ENCODE results near the gene PPHLN1. TPM values are rescaled to one million over a fixed set of nuclear protein-coding genes. Genes with fewer than 3 reads are reported as not detected.

Gene PPHLN1
- total and polyA plus RNA-seq, 12 donors = 22.5 to 91.1 (median 52.6) TPM

DNA sequence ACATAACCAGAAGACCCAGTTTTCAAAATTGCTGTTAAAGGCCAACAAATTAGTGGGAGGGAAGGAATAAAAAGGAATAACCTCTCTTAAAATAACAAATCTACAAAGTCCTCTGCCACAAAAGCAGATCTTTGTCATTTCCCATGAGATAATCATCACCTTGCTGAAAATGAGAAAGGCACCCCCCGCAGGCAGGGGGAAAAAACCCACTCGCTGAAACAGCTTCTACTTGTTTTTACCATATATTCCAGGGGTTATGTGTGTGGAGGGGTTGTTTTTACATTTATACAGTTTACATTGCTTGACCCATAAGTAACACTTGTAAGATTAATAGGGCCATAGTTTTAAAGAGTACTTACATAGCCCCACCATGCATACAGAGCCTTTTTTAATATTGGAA, 132.6 kb downstream of the PPHLN1 start:
- no peak for DNase-seq
- intact Hi-C loops (cut with DNase I) = no loop called here
- no peak overlapping the region for H3K4me3 ChIP-seq
- no peak overlapping the region for H3K27ac ChIP-seq
- H3K36me3 ChIP-seq (replicated peaks in 1 of 2) = no peaks in the 10 kb centered on the region
- H3K27me3 ChIP-seq = no peaks in the 10 kb centered on the region
- 91 to 95% (median 94%) methylated on average over 2 of the region's 2 CpGs for WGBS, 4 donors
- no peaks in the 10 kb centered on the region for H3K9me3 ChIP-seq (replicated peaks in 1 of 3)
- TF ChIP-seq, protein P1, sequence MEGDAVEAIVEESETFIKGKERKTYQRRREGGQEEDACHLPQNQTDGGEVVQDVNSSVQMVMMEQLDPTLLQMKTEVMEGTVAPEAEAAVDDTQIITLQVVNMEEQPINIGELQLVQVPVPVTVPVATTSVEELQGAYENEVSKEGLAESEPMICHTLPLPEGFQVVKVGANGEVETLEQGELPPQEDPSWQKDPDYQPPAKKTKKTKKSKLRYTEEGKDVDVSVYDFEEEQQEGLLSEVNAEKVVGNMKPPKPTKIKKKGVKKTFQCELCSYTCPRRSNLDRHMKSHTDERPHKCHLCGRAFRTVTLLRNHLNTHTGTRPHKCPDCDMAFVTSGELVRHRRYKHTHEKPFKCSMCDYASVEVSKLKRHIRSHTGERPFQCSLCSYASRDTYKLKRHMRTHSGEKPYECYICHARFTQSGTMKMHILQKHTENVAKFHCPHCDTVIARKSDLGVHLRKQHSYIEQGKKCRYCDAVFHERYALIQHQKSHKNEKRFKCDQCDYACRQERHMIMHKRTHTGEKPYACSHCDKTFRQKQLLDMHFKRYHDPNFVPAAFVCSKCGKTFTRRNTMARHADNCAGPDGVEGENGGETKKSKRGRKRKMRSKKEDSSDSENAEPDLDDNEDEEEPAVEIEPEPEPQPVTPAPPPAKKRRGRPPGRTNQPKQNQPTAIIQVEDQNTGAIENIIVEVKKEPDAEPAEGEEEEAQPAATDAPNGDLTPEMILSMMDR (IDR thresholded peaks at IDR 0.05) = no peak
- TF ChIP-seq POLR2A (IDR thresholded peaks at IDR 0.05) = no peak
- H3K4me1 ChIP-seq (replicated peaks in 1 of 2) = no peaks in the 10 kb centered on the region

DNA sequence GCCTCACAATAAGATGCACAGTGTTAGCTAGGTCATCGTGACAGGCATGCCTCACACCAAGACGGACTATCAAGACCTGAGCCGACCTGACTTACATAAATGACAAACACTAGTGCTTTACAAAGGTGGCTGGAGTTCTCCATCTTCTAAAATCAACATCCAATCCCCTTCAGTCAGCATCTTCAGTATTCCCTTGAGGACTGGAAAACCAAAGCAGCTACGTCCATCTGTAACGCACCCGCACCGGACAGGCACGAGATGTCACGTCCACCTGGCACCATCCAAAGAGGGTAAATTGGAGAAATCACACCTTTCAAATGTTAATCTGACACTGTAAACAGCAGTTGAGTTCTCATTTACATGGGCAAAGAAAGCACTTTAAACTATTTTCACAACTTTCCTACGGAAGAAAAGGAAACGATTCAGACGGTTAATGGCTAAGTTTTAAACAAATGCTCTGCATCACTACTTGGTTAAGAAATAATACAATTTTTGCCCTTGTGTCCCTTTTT, 133.4 kb downstream of the PPHLN1 start:
- Histone ChIP-seq H3K4me3 (no peak overlapping the region), H3K4me1 (replicated peaks in 1 of 2) (no peaks in the 10 kb centered on the region), H3K36me3 (replicated peaks in 1 of 2) (no peaks in the 10 kb centered on the region), H3K27ac (no peak overlapping the region), H3K27me3 (no peaks in the 10 kb centered on the region), H3K9me3 (replicated peaks in 1 of 3) (no peaks in the 10 kb centered on the region)
- intact Hi-C loops (cut with DNase I) = no loop called here
- DNase-seq = no peak
- TF ChIP-seq POLR2A (IDR thresholded peaks at IDR 0.05) = no peak
- TF ChIP-seq, protein P1 (IDR thresholded peaks at IDR 0.05) = no peak
- 89 to 92% (median 90%) methylated on average over 12 of the region's 12 CpGs for WGBS, 4 donors

DNA sequence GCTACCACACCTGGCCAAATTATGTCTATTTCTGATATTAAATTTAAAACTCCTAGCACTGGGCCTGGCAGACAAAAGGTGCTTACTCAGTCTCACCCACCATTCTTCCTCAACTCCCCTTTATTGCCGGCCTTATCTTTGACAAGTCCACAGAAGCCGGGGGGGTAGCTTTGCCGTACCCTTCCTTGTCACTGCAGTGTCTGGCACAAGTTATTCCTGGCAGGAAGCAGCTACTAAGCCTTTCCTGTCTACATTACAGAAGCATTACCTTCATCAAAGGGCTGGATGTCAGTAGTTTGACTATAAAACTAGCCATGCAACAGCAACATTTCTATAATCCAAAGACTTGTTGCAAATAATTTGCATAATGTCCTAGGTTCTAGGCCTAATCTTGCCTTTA, 136.5 kb downstream of the PPHLN1 start:
- no peaks in the 10 kb centered on the region for H3K36me3 ChIP-seq (replicated peaks in 1 of 2)
- H3K27ac ChIP-seq = no peak overlapping the region
- H3K4me1 ChIP-seq (replicated peaks in 1 of 2) = no peaks in the 10 kb centered on the region
- intact Hi-C loops (cut with DNase I) = no loop called here
- H3K27me3 ChIP-seq = no peaks in the 10 kb centered on the region
- H3K9me3 ChIP-seq (replicated peaks in 1 of 3) = no peaks in the 10 kb centered on the region
- 44 to 67% (median 48%) methylated on average over 3 of the region's 3 CpGs for WGBS, 4 donors
- no peak for DNase-seq
- no peak overlapping the region for H3K4me3 ChIP-seq
- TF ChIP-seq, protein P1 (IDR thresholded peaks at IDR 0.05) = no peak
- TF ChIP-seq POLR2A (IDR thresholded peaks at IDR 0.05) = no peak

DNA sequence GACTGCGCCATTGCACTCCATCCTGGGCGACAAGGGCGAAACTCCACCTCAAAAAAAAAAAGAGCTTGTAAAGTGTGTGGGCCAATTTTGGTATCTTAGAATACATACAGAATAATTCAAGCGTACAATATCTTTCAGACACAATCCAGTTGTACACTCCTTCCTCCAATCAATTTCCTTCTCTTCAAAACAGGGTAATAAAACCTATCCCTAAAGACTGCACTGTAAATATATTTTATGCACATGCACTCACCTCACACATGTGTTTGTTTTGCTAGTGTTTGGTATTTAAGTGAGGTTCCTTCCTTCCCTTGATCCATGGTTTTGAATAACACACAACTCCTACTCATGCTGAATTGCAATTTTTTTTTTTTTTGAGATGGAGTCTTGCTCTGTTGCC, 137.7 kb downstream of the PPHLN1 start:
- H3K36me3 ChIP-seq (replicated peaks in 1 of 2) = no peaks in the 10 kb centered on the region
- no peaks in the 10 kb centered on the region for H3K9me3 ChIP-seq (replicated peaks in 1 of 3)
- 94 to 98% (median 96%) methylated on average over 4 of the region's 4 CpGs for WGBS, 4 donors
- no peak for DNase-seq
- no peaks in the 10 kb centered on the region for H3K4me1 ChIP-seq (replicated peaks in 1 of 2)
- H3K27ac ChIP-seq = no peak overlapping the region
- intact Hi-C loops (cut with DNase I) = no loop called here
- H3K27me3 ChIP-seq = no peaks in the 10 kb centered on the region
- H3K4me3 ChIP-seq = no peak overlapping the region
- TF ChIP-seq, protein P1 (IDR thresholded peaks at IDR 0.05) = no peak
- TF ChIP-seq POLR2A (IDR thresholded peaks at IDR 0.05) = no peak
